GM12891 (cell line): ENCODE results near the gene CD5L.

Source experiments
- POLR2A ChIP-seq: IDR thresholded peaks from 2 replicates; pipeline ENCODE4 v1.6.1; 2011; ENCODE audit warnings: low read depth, low read length, control low read depth
- POLR2AphosphoS5 ChIP-seq: IDR thresholded peaks from 2 replicates; pipeline ENCODE4 v1.6.1; 2011; ENCODE audit warnings: low read depth, low read length, control low read depth

DNA sequence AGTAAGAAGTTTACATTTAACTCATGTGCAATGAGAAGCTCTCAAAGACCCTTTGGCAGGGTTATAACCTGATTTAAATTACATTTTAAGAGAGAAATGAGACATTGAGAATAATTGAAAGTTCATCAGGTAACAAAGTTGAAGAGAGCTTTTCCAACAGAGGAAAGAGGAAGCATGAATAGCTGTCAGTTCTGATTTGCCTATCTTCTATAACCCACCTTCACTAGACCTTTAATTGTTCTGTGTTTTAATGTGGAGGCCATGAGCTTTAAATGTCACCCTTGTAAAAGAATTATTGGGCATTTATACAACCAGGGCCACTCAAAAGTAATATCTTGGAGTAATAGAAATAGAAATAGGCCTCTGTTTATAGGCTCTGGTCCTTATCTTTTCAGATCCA is 12.4 kb downstream of the CD5L start:
- TF ChIP-seq POLR2A (no peak), POLR2AphosphoS5 (no peak)
